HL-60 (cell line): ENCODE measurements around the gene TSPAN11.

Experiments used
- DNase-seq, 2 experiments: peaks; one replicate each; pipeline ENCODE4 v3.0.0-alpha.2; 2010 to 2020; ENCODE audit warnings: low read depth in 1 of 2, low spot score in 1 of 2
- H3K27ac ChIP-seq: fragments of 250-450 bp; sonication (Bioruptor Pico); replicated peaks from 2 replicates; pipeline ENCODE4 v1.5.1; 2020; ENCODE audit warnings: mild to moderate bottlenecking, moderate library complexity
- H3K27me3 ChIP-seq: fragments of 250-450 bp; sonication (Bioruptor Pico); 2 replicates; pipeline ENCODE4 v1.5.1; 2021; ENCODE audit warnings: mild to moderate bottlenecking, moderate library complexity; ENCODE audit not compliant: insufficient read depth, poor library complexity, severe bottlenecking
- H3K4me3 ChIP-seq: replicated peaks from 2 replicates; pipeline ENCODE4 v1.5.1; 2011; ENCODE audit warnings: mild to moderate bottlenecking, control low read depth, low read length; ENCODE audit not compliant: insufficient read depth
- GABPA ChIP-seq: IDR thresholded peaks from 2 replicates; pipeline ENCODE4 v1.6.1; 2012; ENCODE audit warnings: low read depth
- POLR2AphosphoS5 ChIP-seq: IDR thresholded peaks from 2 replicates; pipeline ENCODE4 v1.6.1; 2012; ENCODE audit warnings: low read depth
- SPI1 ChIP-seq: IDR thresholded peaks from 2 replicates; pipeline ENCODE4 v1.6.1; 2012; ENCODE audit warnings: low read depth, mild to moderate bottlenecking, borderline replicate concordance
- TF ChIP-seq, protein P1 (sequence below): IDR thresholded peaks from 2 replicates; pipeline ENCODE4 v1.6.1; 2012; ENCODE audit warnings: low read depth; ENCODE audit not compliant: insufficient replicate concordance
- TF ChIP-seq, protein P2 (sequence below): IDR thresholded peaks from one replicate; pipeline ENCODE4 v1.5.1; 2011; ENCODE audit warnings: low read length, control low read depth, inconsistent platforms; ENCODE audit not compliant: insufficient read depth

TSPAN11 gene

DNA sequence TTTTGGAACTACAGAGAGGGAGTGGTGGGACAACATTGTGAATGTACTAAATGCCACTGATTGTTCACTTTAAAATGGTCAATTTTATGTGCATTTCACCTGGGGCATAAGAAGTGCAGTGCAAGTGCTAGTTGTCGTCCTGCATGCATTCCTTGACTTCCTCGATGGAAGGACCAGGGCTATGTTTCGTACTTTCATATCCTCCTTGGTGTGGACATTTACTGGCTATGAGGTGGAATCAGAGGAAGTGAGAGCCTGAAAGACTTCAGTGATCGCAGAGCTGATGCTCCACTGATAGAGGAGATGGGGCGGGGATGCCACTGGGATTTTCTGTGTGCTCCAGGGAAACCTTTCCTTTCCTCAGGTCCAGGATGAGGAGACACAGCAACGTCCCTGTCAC is 93.0 kb downstream of the TSPAN11 start:
- Histone ChIP-seq H3K27me3 (peaks cover 4% of the 10 kb centered on the region), H3K4me3 (no peak overlapping the region), H3K27ac (no peak overlapping the region)
- DNase-seq = no peak
- TF ChIP-seq GABPA (no peak), POLR2AphosphoS5 (no peak), SPI1 (no peak)
- TF ChIP-seq, protein P1, sequence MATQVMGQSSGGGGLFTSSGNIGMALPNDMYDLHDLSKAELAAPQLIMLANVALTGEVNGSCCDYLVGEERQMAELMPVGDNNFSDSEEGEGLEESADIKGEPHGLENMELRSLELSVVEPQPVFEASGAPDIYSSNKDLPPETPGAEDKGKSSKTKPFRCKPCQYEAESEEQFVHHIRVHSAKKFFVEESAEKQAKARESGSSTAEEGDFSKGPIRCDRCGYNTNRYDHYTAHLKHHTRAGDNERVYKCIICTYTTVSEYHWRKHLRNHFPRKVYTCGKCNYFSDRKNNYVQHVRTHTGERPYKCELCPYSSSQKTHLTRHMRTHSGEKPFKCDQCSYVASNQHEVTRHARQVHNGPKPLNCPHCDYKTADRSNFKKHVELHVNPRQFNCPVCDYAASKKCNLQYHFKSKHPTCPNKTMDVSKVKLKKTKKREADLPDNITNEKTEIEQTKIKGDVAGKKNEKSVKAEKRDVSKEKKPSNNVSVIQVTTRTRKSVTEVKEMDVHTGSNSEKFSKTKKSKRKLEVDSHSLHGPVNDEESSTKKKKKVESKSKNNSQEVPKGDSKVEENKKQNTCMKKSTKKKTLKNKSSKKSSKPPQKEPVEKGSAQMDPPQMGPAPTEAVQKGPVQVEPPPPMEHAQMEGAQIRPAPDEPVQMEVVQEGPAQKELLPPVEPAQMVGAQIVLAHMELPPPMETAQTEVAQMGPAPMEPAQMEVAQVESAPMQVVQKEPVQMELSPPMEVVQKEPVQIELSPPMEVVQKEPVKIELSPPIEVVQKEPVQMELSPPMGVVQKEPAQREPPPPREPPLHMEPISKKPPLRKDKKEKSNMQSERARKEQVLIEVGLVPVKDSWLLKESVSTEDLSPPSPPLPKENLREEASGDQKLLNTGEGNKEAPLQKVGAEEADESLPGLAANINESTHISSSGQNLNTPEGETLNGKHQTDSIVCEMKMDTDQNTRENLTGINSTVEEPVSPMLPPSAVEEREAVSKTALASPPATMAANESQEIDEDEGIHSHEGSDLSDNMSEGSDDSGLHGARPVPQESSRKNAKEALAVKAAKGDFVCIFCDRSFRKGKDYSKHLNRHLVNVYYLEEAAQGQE = no peak
- TF ChIP-seq, protein P2, sequence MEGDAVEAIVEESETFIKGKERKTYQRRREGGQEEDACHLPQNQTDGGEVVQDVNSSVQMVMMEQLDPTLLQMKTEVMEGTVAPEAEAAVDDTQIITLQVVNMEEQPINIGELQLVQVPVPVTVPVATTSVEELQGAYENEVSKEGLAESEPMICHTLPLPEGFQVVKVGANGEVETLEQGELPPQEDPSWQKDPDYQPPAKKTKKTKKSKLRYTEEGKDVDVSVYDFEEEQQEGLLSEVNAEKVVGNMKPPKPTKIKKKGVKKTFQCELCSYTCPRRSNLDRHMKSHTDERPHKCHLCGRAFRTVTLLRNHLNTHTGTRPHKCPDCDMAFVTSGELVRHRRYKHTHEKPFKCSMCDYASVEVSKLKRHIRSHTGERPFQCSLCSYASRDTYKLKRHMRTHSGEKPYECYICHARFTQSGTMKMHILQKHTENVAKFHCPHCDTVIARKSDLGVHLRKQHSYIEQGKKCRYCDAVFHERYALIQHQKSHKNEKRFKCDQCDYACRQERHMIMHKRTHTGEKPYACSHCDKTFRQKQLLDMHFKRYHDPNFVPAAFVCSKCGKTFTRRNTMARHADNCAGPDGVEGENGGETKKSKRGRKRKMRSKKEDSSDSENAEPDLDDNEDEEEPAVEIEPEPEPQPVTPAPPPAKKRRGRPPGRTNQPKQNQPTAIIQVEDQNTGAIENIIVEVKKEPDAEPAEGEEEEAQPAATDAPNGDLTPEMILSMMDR = no peak

DNA sequence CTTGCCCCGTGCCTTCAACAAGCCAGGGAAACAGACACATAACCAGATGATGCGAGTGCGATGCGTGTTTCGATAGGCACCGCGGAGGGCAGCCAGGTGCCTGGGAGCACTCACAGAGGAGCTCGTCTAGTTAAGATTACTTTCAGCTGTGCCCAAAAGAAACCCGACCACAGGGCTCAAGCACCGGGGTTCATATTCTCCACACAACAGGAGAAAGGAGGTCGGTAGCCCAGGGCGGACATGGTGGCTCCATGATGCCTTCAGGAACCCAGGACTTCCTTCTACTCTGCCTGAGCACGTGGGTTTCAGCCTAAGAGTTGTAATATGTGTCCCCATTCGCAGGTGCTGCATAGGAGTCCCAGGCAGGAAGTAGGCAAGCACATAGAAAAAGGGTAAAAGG is 93.4 kb downstream of the TSPAN11 start:
- no peak overlapping the region for H3K4me3 ChIP-seq
- peaks cover 5% of the 10 kb centered on the region for H3K27me3 ChIP-seq
- TF ChIP-seq, protein P2 = no peak
- TF ChIP-seq POLR2AphosphoS5 (no peak), GABPA (no peak), SPI1 (no peak)
- TF ChIP-seq, protein P1 = no peak
- no peak overlapping the region for H3K27ac ChIP-seq
- DNase-seq = no peak

DNA sequence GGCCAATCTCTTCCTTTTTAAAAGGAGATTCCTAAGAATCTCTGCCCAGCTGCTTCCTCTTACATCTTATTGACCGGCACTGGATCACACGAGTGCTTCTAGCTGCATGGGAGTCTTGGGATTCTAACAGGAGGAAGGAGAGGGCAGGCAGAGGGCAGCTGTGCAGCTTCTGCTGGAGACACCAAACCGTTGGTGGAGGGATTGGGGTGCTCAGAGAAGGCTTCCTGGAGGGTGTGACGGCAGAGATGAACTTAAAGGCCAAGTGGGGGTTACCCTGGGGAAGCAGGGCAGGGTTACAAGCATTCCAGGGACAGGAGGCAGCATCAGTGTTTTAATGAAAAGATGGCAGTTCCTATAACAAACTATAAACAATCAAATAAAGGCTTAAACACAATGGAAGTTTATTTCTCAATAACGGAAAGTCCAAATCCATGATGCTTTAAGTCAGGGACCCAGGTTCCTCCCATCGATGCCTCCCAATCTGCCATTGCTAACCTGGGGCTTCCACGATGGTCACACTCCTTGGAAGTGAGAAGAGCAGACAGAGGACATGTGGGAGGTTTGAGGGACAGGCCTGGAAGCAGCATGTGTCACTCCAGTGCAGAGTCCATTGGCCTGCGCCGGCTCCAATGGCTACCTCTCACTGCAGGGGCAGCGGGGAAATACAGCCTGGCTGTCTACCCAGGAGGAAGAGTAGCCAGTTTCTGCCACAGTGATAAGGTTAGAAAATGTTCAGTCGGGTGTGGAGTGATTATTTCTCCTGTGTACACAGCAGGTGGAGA is 94.0 kb downstream of the TSPAN11 start:
- Histone ChIP-seq H3K27ac (no peak overlapping the region), H3K4me3 (no peak overlapping the region), H3K27me3 (peaks cover 5% of the 10 kb centered on the region)
- no peak for DNase-seq
- TF ChIP-seq GABPA (no peak), SPI1 (no peak), POLR2AphosphoS5 (no peak)
- TF ChIP-seq, protein P1 = no peak
- TF ChIP-seq, protein P2 = no peak
